ACC112 (cell line): Measurements from ENCODE around the gene POMT2.

ENCODE experiments used
- H2AFZ ChIP-seq: fragments of 200-600 bp; sonication (generic); one replicate; pipeline ENCODE4 v1.6.0; 2017; ENCODE audit warnings: antibody characterized with exemption, low read length; ENCODE audit not compliant: unreplicated experiment
- H3K27ac ChIP-seq: fragments of 200-600 bp; sonication (generic); 2 replicates; pipeline ENCODE4 v1.5.1; 2014; ENCODE audit warnings: low read depth, mild to moderate bottlenecking, antibody characterized with exemption, low read length, moderate library complexity
- H3K27me3 ChIP-seq: fragments of 200-600 bp; sonication (generic); 2 replicates; pipeline ENCODE4 v1.6.1; 2014; ENCODE audit warnings: mild to moderate bottlenecking, antibody characterized with exemption, low read length, moderate library complexity, mixed read lengths; ENCODE audit not compliant: insufficient read depth
- H3K36me3 ChIP-seq: fragments of 200-600 bp; sonication (generic); 2 replicates; pipeline ENCODE4 v1.6.1; 2016; ENCODE audit warnings: mild to moderate bottlenecking, antibody characterized with exemption, low read length, moderate library complexity, mixed read lengths; ENCODE audit not compliant: insufficient read depth
- H3K4me1 ChIP-seq: fragments of 200-600 bp; sonication (generic); one replicate; pipeline ENCODE4 v1.6.1; 2016; ENCODE audit warnings: low read length, mixed read lengths; ENCODE audit not compliant: insufficient read depth, unreplicated experiment, control insufficient read depth
- H3K4me3 ChIP-seq: fragments of 200-600 bp; sonication (generic); 2 replicates; pipeline ENCODE4 v1.5.1; 2014; ENCODE audit warnings: mild to moderate bottlenecking, low read depth, low read length
- H3K79me2 ChIP-seq: fragments of 200-600 bp; sonication (generic); one replicate; pipeline ENCODE4 v1.6.0; 2016; ENCODE audit warnings: low read length; ENCODE audit not compliant: control insufficient read depth, unreplicated experiment, insufficient read depth

POMT2 gene

DNA sequence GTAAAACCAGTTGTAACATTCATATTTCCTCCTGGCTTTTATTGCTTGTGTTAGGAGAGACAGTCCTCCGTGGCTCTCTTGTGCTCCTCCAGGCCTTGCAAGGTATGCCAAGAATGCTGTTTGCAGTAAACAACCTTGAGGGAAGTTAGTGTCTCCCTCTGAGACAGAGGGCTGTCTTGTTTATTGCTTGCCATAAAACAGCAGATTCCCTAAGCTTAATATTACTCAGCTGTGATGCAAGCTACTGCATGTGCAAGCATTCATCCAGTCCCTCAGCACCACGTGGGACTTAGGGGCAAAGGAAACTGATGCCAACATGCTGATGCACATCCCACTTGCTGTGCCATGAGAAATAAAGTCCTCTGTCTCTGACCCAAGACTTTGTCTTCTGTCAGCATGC is 6.6 kb downstream of the POMT2 start:
- Histone ChIP-seq H3K4me1 (peaks cover 11% of the 10 kb centered on the region), H3K27me3 (no peaks in the 10 kb centered on the region), H3K79me2 (peaks cover 17% of the 10 kb centered on the region), H3K4me3 (no peak overlapping the region), H3K36me3 (no peaks in the 10 kb centered on the region), H3K27ac (0 out of 2 replicates have a peak overlapping the region, but pooled peaks have one; percentile 10), H2AFZ (no peak overlapping the region)

DNA sequence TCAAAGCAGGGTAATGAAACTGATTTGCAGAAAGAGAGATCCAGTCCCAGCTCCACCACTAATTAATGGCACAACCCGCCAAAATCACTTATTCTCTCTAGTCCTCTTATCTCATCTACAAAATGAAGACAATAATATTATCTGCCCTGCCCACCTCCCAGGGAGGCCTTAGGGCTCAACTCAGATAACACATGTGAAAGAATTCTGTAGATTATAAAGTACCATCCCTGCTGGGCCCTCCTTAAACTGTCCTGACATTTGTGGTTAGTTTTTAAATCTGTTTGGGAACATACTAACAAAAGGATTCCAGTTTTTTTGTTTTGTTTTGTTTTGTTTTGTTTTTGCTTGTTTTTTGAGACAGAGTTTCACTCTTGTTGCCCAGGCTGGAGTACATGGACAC is 7.3 kb downstream of the POMT2 start:
- no peaks in the 10 kb centered on the region for H3K27me3 ChIP-seq
- H3K4me1 ChIP-seq, result peaks cover 11% of the 10 kb centered on the region
- H2AFZ ChIP-seq, result no peak overlapping the region
- no peaks in the 10 kb centered on the region for H3K36me3 ChIP-seq
- peaks cover 12% of the 10 kb centered on the region for H3K79me2 ChIP-seq
- H3K27ac ChIP-seq, result no peak overlapping the region
- no peak overlapping the region for H3K4me3 ChIP-seq

DNA sequence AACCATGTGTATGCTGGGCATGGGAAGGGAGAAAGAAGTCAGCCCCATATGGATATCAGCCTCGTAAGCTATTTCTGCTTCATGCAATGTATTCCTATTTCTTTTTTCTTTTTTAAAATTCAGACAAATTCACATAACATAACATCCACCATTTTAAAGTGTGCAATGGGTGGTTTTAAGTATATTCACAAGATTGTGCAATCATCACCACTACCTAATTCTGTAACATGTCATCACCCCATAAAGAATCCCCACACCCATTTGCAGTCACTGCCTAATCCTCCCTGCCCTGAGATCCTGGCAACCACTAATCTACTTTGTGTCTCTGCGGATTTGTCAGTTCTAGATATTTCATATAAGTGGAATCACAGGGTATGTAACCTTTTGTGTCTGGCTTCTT is 9.5 kb downstream of the POMT2 start:
- H3K4me3 ChIP-seq, result no peak overlapping the region
- no peak overlapping the region for H2AFZ ChIP-seq
- peaks cover 23% of the 10 kb centered on the region for H3K4me1 ChIP-seq
- H3K27ac ChIP-seq, result no peak overlapping the region
- no peaks in the 10 kb centered on the region for H3K27me3 ChIP-seq
- H3K79me2 ChIP-seq, result peaks cover 3% of the 10 kb centered on the region
- no peaks in the 10 kb centered on the region for H3K36me3 ChIP-seq

DNA sequence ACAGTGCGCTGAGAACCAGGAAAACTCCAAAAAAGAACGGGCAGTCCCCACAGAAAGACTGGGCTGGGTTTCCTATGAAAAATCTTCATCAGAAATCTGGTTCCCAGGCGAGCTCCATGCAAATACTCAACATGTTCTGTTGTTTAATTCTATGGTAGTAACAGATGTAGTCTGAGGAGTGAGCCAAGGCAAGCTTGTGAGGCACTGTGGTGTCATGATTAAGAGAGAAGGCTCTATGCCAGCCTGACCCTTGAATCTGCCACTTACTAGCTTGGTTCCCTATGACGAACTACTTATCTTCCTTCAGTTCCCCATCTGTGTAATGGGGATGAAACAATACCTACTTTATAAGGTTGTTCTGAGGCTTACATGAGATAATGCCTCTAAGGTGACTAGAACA is 10.7 kb downstream of the POMT2 start:
- Histone ChIP-seq H3K4me1 (peaks cover 23% of the 10 kb centered on the region), H3K27me3 (no peaks in the 10 kb centered on the region), H2AFZ (no peak overlapping the region), H3K36me3 (peaks cover 6% of the 10 kb centered on the region; the same call in 1 of the 2 replicates), H3K79me2 (no peaks in the 10 kb centered on the region), H3K4me3 (no peak overlapping the region), H3K27ac (no peak overlapping the region)

DNA sequence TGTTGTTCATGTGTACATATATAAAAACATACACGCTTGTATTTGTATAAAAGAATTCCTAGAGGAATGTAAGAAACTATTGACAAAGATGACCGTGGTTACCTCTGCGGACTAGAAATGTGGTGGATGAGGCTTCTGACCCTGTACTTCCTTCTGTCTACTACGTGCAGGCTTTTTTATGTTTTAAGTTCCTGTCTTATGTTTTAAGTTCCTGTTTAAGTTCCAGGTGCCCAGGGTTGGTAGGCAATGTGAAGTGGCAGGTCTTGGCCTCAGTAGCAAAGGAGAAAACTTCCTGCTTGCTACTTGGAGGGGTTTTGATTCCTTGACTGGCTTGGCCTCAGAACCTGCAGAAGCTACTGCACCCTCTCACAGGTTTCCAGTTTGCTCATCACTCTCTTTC is 11.6 kb downstream of the POMT2 start:
- H3K4me3 ChIP-seq, result no peak overlapping the region
- no peaks in the 10 kb centered on the region for H3K79me2 ChIP-seq
- H3K4me1 ChIP-seq, result peaks cover 23% of the 10 kb centered on the region
- H3K27me3 ChIP-seq, result no peaks in the 10 kb centered on the region
- H2AFZ ChIP-seq, result no peak overlapping the region
- no peak overlapping the region for H3K27ac ChIP-seq
- H3K36me3 ChIP-seq, result peaks cover 6% of the 10 kb centered on the region; the same call in 1 of the 2 replicates

DNA sequence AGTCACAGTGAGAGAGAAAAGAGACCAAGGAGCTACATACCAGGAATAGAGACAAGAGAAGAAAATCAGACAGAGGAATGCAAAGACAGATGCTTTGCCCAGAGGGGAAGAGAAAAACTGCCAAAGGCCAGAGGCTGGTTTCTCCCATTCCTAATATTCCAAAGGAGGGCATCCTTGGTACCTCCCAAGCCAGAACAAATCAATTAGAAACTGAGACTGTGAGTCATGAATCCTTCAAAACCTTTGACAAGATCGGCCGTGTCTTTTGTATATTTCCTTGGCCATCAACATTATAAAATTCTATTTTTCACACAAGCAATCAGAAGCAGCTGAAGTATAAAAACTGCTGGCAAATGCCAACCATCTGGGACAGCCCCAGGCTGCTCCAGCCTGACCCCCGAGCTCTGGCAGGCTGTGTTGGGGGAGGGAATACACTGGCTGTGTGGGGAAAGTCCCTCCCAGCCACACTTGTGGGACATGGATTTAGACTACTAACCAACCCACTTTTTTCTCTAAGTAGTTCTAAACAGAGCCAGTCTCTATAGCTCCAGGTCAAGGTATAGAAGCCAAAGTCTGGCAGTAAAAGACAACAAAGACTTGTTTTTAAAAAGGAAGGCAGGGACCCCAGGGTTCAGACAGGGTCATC is 13.7 kb downstream of the POMT2 start:
- Histone ChIP-seq H2AFZ (no peak overlapping the region), H3K36me3 (peaks cover 6% of the 10 kb centered on the region; the same call in 1 of the 2 replicates), H3K4me1 (peaks cover 39% of the 10 kb centered on the region), H3K4me3 (no peak overlapping the region), H3K79me2 (no peaks in the 10 kb centered on the region), H3K27ac (no peak overlapping the region), H3K27me3 (no peaks in the 10 kb centered on the region)

DNA sequence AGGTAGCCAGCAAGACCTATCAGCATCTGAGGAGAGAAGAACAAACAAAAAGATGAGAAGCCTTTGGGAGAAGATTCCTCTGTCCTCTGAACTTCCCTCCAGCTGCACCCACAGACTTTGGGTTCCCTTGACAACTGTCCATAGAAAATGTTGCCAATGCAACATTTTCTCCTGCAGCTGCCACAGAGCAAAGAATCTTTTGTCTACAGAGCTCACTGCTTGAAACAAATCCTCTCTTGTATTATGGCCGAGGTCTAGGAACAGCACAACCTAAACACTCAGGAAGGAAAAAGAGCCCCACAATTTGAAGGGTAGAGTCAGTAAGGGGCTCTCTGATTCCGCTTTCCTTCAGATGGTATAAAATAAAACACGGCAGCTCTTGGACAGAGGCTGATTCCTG is 14.3 kb downstream of the POMT2 start:
- Histone ChIP-seq H3K27me3 (no peaks in the 10 kb centered on the region), H3K27ac (no peak overlapping the region), H3K79me2 (no peaks in the 10 kb centered on the region), H3K4me1 (peaks cover 39% of the 10 kb centered on the region), H3K36me3 (peaks cover 6% of the 10 kb centered on the region; the same call in 1 of the 2 replicates), H3K4me3 (no peak overlapping the region), H2AFZ (no peak overlapping the region)

DNA sequence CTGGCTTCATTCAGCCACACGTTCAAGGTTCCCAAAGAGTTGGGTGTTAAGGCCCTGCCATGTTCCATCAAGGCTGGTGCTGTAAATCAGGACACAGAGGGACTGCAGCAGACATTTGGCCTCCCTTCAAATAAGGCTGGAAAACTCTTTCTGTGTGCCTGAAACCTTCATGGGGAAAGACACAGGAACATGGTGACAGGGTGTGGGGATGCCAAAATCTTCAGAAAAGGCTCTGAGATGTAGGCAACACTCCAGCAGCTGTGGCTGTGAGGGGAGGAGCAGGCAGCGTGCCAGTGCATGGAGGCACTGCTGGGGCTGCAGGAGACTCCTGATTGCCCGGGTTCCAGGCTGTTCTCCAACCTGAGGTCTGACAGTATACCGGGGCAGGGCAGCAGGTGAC is 15.0 kb downstream of the POMT2 start:
- Histone ChIP-seq H3K27me3 (no peaks in the 10 kb centered on the region), H2AFZ (no peak overlapping the region), H3K79me2 (no peaks in the 10 kb centered on the region), H3K36me3 (peaks cover 6% of the 10 kb centered on the region; the same call in 1 of the 2 replicates), H3K27ac (no peak overlapping the region), H3K4me1 (peaks cover 39% of the 10 kb centered on the region), H3K4me3 (no peak overlapping the region)

DNA sequence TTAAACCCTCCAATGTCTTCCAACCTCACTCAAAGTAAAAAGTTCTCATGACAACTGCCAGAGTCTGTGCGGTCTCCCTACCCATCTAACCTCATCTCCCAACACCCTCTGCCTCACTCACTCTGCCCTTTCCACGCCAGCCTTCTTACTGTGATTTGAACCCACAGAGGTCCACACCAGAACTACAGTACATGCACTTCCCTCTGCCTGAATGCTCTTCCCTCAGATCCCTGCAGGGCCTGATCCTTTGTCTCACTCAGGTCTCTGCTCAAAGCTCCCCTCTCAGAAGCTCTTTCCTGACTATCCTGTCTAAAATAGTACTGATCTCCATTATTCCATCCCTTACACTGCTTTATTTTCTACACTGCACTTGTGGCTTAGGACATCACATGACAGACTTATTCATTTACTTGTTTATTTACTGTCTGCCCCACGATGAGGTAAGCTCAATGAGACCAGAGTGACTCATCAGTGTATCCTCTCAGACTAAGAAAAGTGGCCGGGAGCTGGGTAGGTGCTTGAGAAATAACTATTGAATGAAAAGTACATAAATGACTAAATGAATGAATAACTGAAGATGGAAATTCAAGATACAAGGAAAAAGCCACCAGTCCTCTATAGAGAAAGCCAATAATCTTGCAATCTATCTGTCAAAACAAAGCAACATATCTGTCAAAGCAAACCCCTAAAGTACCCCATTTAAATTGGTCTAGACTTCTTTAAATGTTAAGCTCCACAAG is 17.1 kb downstream of the POMT2 start:
- Histone ChIP-seq H3K27ac (peak overlapping the region; percentile 90), H2AFZ (no peak overlapping the region), H3K4me3 (peak overlapping the region; percentile 41; the same call in 1 of the 2 replicates), H3K4me1 (peaks cover 39% of the 10 kb centered on the region), H3K27me3 (no peaks in the 10 kb centered on the region), H3K36me3 (peaks cover 6% of the 10 kb centered on the region; the same call in 1 of the 2 replicates), H3K79me2 (no peaks in the 10 kb centered on the region)

DNA sequence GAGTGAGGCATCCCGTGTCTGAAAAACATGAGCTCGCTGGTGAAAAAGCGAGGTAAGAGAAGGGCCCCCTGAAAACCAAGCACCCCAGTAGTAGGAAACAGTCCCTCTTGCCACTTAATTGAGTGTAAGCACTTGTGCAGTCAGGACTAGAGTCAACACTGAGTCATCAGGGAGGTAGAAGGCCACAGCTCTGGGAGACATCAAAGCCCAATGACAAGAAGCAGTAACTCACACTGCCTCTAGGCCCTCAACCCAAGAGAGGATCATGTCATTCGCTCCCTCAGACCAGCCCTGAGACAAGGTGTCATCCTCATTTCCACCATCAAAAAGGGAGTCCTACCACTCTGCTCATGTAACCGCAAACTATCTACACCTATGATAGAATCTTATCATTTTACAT is 17.8 kb downstream of the POMT2 start:
- Histone ChIP-seq H3K79me2 (no peaks in the 10 kb centered on the region), H2AFZ (no peak overlapping the region), H3K36me3 (peaks cover 6% of the 10 kb centered on the region; the same call in 1 of the 2 replicates), H3K4me1 (peaks cover 39% of the 10 kb centered on the region), H3K27ac (peak overlapping the region; percentile 90), H3K4me3 (peak overlapping the region; percentile 41; the same call in 1 of the 2 replicates), H3K27me3 (no peaks in the 10 kb centered on the region)

DNA sequence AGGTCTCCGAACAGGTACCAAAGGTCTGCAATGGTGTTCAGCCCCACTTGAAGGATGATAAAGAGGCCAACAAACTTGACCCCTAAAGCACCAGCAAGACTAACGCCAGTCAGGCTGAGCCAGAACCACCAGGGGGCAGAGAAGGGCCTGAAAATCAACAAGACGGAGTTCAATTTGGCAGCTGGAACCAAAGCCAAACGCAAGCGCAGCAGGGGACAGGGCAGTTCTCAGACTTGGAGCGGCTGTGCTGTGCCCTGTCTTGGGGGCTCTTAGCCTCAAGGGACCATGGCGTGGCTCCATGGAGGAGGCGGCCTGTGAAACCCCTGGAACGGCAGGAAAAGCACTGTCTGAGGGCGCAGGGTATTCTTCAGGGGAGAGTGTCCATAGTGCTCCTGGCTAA is 19.6 kb downstream of the POMT2 start:
- H3K27ac ChIP-seq, result no peak overlapping the region
- peaks cover 27% of the 10 kb centered on the region for H3K4me1 ChIP-seq
- H3K4me3 ChIP-seq, result no peak overlapping the region
- H3K27me3 ChIP-seq, result no peaks in the 10 kb centered on the region
- H3K36me3 ChIP-seq, result peaks cover 6% of the 10 kb centered on the region; the same call in 1 of the 2 replicates
- H3K79me2 ChIP-seq, result no peaks in the 10 kb centered on the region
- H2AFZ ChIP-seq, result no peak overlapping the region
